ENCODE data around the gene GATD1.

- TF ChIP-seq, protein P1, sequence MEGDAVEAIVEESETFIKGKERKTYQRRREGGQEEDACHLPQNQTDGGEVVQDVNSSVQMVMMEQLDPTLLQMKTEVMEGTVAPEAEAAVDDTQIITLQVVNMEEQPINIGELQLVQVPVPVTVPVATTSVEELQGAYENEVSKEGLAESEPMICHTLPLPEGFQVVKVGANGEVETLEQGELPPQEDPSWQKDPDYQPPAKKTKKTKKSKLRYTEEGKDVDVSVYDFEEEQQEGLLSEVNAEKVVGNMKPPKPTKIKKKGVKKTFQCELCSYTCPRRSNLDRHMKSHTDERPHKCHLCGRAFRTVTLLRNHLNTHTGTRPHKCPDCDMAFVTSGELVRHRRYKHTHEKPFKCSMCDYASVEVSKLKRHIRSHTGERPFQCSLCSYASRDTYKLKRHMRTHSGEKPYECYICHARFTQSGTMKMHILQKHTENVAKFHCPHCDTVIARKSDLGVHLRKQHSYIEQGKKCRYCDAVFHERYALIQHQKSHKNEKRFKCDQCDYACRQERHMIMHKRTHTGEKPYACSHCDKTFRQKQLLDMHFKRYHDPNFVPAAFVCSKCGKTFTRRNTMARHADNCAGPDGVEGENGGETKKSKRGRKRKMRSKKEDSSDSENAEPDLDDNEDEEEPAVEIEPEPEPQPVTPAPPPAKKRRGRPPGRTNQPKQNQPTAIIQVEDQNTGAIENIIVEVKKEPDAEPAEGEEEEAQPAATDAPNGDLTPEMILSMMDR (IDR thresholded peaks at IDR 0.05), result no peak
- no peak for TF ChIP-seq POLR2A (IDR thresholded peaks at IDR 0.05)
These were observed 57.2 kb downstream of the GATD1 start for GRCh38 chr11:720017-720641.

All from Peyer's patch (tissue), 4 donors.